HCT116 (cell line): Measurements from ENCODE around the gene CYTH2. TPM values are rescaled to one million over a fixed set of nuclear protein-coding genes. Genes with fewer than 3 reads are reported as not detected.

Experiments
- ATAC-seq: fragments of 200-7000 bp; cut with Tn5 transposase; 2 replicates; pipeline ENCODE4 v1.9.1; 2020; ENCODE audit warnings: mild to moderate bottlenecking, moderate library complexity
- BruUV-seq: library from RNA; stranded (reverse); fragments of 400-500 nt; replicated peaks from 2 replicates; lab custom pipeline; 2021; lab: Mats Ljungman, UMichigan
- CTCF ChIA-PET: fragments of 300-600 bp; sonication (Branson Sonifier 250); formaldehyde crosslinking; loops from one replicate; lab custom pipeline; 2021; ENCODE audit warnings: antibody characterized with exemption; lab: Charles Lee
- POLR2A ChIA-PET: fragments of 300-600, 350-600 bp; sonication (Branson Sonifier 250); formaldehyde crosslinking; loops from one replicate; lab custom pipeline; 2021; ENCODE audit warnings: antibody characterized with exemption; lab: Charles Lee
- RAD21 ChIA-PET, 2 experiments: fragments of 300-600 bp; sonication (Branson Sonifier 250); formaldehyde crosslinking; loops; one replicate each; lab custom pipeline; 2023; ENCODE audit warnings: low total read pairs in 2 of 2; ENCODE audit not compliant: uncharacterized antibody in 2 of 2, unreplicated experiment in 2 of 2, low non-redundant PET in 1 of 2; lab: Charles Lee
- DNase-seq: peaks from one replicate; pipeline ENCODE4 v3.0.0-alpha.2; 2010; ENCODE audit warnings: low read depth, low spot score
- H2AFZ ChIP-seq: fragments of 200-600 bp; shearing (Covaris generic), sonication (generic); 2 replicates; pipeline ENCODE4 v1.6.1; 2017; ENCODE audit warnings: low read depth, mixed run types, mixed read lengths, antibody characterized with exemption, low read length; ENCODE audit not compliant: poor library complexity, severe bottlenecking
- H3K27ac ChIP-seq: 2 replicates; pipeline ENCODE4 v1.5.1; 2012; ENCODE audit warnings: low read depth, low read length
- H3K27me3 ChIP-seq: fragments of 200-600 bp; sonication (generic); 2 replicates; pipeline ENCODE4 v1.6.1; 2016; ENCODE audit warnings: mixed run types, low read length, mixed read lengths; ENCODE audit not compliant: insufficient read depth
- H3K36me3 ChIP-seq, 2 experiments: fragments of 200-500 bp in 1 of 2; fragments of 200-600 bp in 1 of 2; sonication (Bioruptor generic) in 1 of 2; sonication (generic) in 1 of 2; 2 replicates each; pipeline versions ENCODE4 v1.5.1 to v1.6.1; 2014 to 2016; ENCODE audit warnings: low read length in 2 of 2, inconsistent platforms in 1 of 2, mixed read lengths in 1 of 2, mixed run types in 1 of 2; ENCODE audit not compliant: insufficient read depth in 2 of 2, control insufficient read depth in 1 of 2
- H3K4me1 ChIP-seq, 2 experiments: fragments of 200-600 bp in 1 of 2; sonication (generic) in 1 of 2; 2 replicates each; pipeline versions ENCODE4 v1.5.1 to v1.6.1; 2012 to 2017; ENCODE audit warnings: low read length in 2 of 2, inconsistent platforms in 1 of 2, mild to moderate bottlenecking in 1 of 2, mixed read lengths in 1 of 2, mixed run types in 1 of 2, moderate library complexity in 1 of 2; ENCODE audit not compliant: insufficient read depth in 2 of 2, control insufficient read depth in 1 of 2
- H3K4me2 ChIP-seq: fragments of 200-600 bp; sonication (generic); 2 replicates; pipeline ENCODE4 v1.6.1; 2017; ENCODE audit warnings: mixed run types, low read length, mixed read lengths
- H3K4me3 ChIP-seq, 2 experiments: fragments of 200-600 bp in 1 of 2; sonication (generic) in 1 of 2; replicated peaks in 1 of 2; 2 replicates each; pipeline ENCODE4 v1.5.1; 2011 to 2016; ENCODE audit warnings: low read length in 2 of 2, control low read depth in 1 of 2, low read depth in 1 of 2, mild to moderate bottlenecking in 1 of 2, mixed read lengths in 1 of 2, mixed run types in 1 of 2
- H3K79me2 ChIP-seq: fragments of 200-600 bp; sonication (generic); 2 replicates; pipeline ENCODE4 v1.6.1; 2017; ENCODE audit warnings: mild to moderate bottlenecking, mixed run types, low read length, moderate library complexity, mixed read lengths; ENCODE audit not compliant: insufficient read depth
- H3K9ac ChIP-seq: fragments of 200-600 bp; sonication (generic); 2 replicates; pipeline ENCODE4 v1.6.1; 2016; ENCODE audit warnings: low read length, mixed read lengths
- H3K9me2 ChIP-seq: fragments of 200-600 bp; sonication (generic), shearing (Covaris generic); 2 replicates; pipeline ENCODE4 v1.6.1; 2017; ENCODE audit warnings: mixed run types, mild to moderate bottlenecking, moderate library complexity; ENCODE audit not compliant: insufficient read depth
- H3K9me3 ChIP-seq, 2 experiments: fragments of 200-500 bp in 1 of 2; fragments of 200-600 bp in 1 of 2; sonication (Bioruptor generic) in 1 of 2; sonication (generic) in 1 of 2; 2 replicates each; pipeline ENCODE4 v1.6.1; 2014 to 2017; ENCODE audit warnings: low read length in 2 of 2, mixed read lengths in 2 of 2, inconsistent platforms in 1 of 2, low read depth in 1 of 2, mild to moderate bottlenecking in 1 of 2, mixed run types in 1 of 2, moderate library complexity in 1 of 2; ENCODE audit not compliant: control insufficient read depth in 1 of 2, insufficient read depth in 1 of 2
- H4K20me1 ChIP-seq: fragments of 200-600 bp; sonication (generic), shearing (Covaris generic); 2 replicates; pipeline ENCODE4 v1.6.1; 2017; ENCODE audit warnings: mixed run types, mild to moderate bottlenecking, moderate library complexity; ENCODE audit not compliant: insufficient read depth
- CEBPB ChIP-seq: IDR thresholded peaks from 2 replicates; pipeline ENCODE4 v1.6.1; 2012; ENCODE audit warnings: low read depth
- EGR1 ChIP-seq: IDR thresholded peaks from 2 replicates; pipeline ENCODE4 v1.6.1; 2012; ENCODE audit warnings: low read depth
- FOSL1 ChIP-seq: IDR thresholded peaks from 2 replicates; pipeline ENCODE4 v1.6.1; 2012; ENCODE audit warnings: low read depth
- POLR2A ChIP-seq: IDR thresholded peaks from 2 replicates; pipeline ENCODE4 v1.7.0; 2011; ENCODE audit warnings: borderline replicate concordance; ENCODE audit not compliant: insufficient read depth, insufficient read length; ENCODE audit errors: extremely low read depth
- POLR2AphosphoS5 ChIP-seq: IDR thresholded peaks from 2 replicates; pipeline ENCODE4 v1.6.1; 2011; ENCODE audit warnings: mild to moderate bottlenecking, low read depth, low read length, moderate library complexity
- RAD21 ChIP-seq: IDR thresholded peaks from 2 replicates; pipeline ENCODE4 v1.6.1; 2012; ENCODE audit warnings: low read depth, mild to moderate bottlenecking
- SIN3A ChIP-seq: IDR thresholded peaks from 2 replicates; pipeline ENCODE4 v1.6.1; 2012; ENCODE audit warnings: low read depth
- TCF7L2 ChIP-seq: IDR thresholded peaks from 2 replicates; pipeline ENCODE4 v1.7.0; 2011; ENCODE audit warnings: borderline replicate concordance, inconsistent platforms; ENCODE audit not compliant: insufficient read depth, insufficient read length; ENCODE audit errors: extremely low read depth
- ZNF274 ChIP-seq: fragments of 200-500 bp; sonication (Bioruptor generic); IDR thresholded peaks from 2 replicates; pipeline ENCODE4 v1.6.1; 2014; ENCODE audit warnings: mild to moderate bottlenecking, low read depth, low read length, inconsistent platforms
- intact Hi-C: fragments of 100-400 bp; cut with micrococcal nuclease; formaldehyde crosslinking; loops from 2 replicates; pipeline ENCODE4 v1.10.0; 2022
- total RNA-seq: library from RNA; stranded (reverse); gene quantifications from one replicate; pipeline ENCODE4 v1.2.1, GENCODE V29; 2021; ENCODE audit not compliant: unreplicated experiment
- TF ChIP-seq, protein P1 (sequence below): IDR thresholded peaks from 2 replicates; pipeline ENCODE4 v1.6.1; 2012; ENCODE audit warnings: low read depth

CYTH2 gene
- total RNA-seq, 1 experiment from 2014 or later: 75.3 TPM

GRCh38 chr19:48444129-48444935 lies 24.8 kb upstream of the CYTH2 start (continued):
- TF ChIP-seq, protein P1, sequence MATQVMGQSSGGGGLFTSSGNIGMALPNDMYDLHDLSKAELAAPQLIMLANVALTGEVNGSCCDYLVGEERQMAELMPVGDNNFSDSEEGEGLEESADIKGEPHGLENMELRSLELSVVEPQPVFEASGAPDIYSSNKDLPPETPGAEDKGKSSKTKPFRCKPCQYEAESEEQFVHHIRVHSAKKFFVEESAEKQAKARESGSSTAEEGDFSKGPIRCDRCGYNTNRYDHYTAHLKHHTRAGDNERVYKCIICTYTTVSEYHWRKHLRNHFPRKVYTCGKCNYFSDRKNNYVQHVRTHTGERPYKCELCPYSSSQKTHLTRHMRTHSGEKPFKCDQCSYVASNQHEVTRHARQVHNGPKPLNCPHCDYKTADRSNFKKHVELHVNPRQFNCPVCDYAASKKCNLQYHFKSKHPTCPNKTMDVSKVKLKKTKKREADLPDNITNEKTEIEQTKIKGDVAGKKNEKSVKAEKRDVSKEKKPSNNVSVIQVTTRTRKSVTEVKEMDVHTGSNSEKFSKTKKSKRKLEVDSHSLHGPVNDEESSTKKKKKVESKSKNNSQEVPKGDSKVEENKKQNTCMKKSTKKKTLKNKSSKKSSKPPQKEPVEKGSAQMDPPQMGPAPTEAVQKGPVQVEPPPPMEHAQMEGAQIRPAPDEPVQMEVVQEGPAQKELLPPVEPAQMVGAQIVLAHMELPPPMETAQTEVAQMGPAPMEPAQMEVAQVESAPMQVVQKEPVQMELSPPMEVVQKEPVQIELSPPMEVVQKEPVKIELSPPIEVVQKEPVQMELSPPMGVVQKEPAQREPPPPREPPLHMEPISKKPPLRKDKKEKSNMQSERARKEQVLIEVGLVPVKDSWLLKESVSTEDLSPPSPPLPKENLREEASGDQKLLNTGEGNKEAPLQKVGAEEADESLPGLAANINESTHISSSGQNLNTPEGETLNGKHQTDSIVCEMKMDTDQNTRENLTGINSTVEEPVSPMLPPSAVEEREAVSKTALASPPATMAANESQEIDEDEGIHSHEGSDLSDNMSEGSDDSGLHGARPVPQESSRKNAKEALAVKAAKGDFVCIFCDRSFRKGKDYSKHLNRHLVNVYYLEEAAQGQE: no peak

- RAD21 ChIA-PET: no interaction called here
- no peak overlapping the region for H2AFZ ChIP-seq
- H3K9ac ChIP-seq: peak overlapping the region; percentile 98
Observed at GRCh38 chr19:48444936-48445200, 24.3 kb upstream of the CYTH2 start.

More at GRCh38 chr19:48444936-48445200, 24.3 kb upstream of the CYTH2 start:
- POLR2A ChIA-PET: no interaction called here
- Histone ChIP-seq H3K27ac (peak overlapping the region; percentile 85), H3K9me2 (no peaks in the 10 kb centered on the region), H3K9me3 (no peaks in the 10 kb centered on the region), H3K36me3 (peaks cover 15 to 27% of the 10 kb centered on the region in 2 experiments), H4K20me1 (no peaks in the 10 kb centered on the region; the same call in 1 of the 2 replicates), H3K79me2 (peaks cover 40% of the 10 kb centered on the region), H3K4me2 (peak overlapping the region; percentile 83), H3K27me3 (no peaks in the 10 kb centered on the region), H3K4me3 (peak overlapping the region; percentile 73 to 99), H3K4me1 (peaks cover 8 to 20% of the 10 kb centered on the region in 2 experiments)
- TF ChIP-seq ZNF274 (no peak), TCF7L2 (no peak), SIN3A (no peak), FOSL1 (no peak), POLR2AphosphoS5 (no peak), CEBPB (no peak), POLR2A (no peak), RAD21 (no peak), EGR1 (no peak)
- CTCF ChIA-PET: interaction anchor here (1.0 to 1.9 kb wide), 4 partner anchors 8 to 139 kb away, joined by 4 to 8 read pairs (median 6); no protein-coding TSS in a partner anchor
- intact Hi-C loops: no loop called here
- ATAC-seq (no peak), DNase-seq (no peak)
- BruUV-seq: no TSS peak
